HFF-Myc (cell line): ENCODE results near the gene FLRT1.
"Not testable (repeated sequence)": the region's sequence is repeated elsewhere in the genome, so short reads cannot be mapped to it uniquely, and the experiment has no call there.

Experiments
- DNase-seq: peaks from one replicate; pipeline ENCODE4 v3.0.0-alpha.2; 2011; ENCODE audit warnings: low read depth; ENCODE audit errors: extremely low read depth
- H3K4me3 ChIP-seq: replicated peaks from 2 replicates; pipeline ENCODE4 v1.5.1; 2011; ENCODE audit warnings: low read depth, mild to moderate bottlenecking, control low read depth, low read length
- TF ChIP-seq, protein P1 (sequence below): IDR thresholded peaks from 2 replicates; pipeline ENCODE4 v1.5.1; 2012; ENCODE audit warnings: mild to moderate bottlenecking, low read depth, low read length, control low read depth; ENCODE audit errors: missing control alignments

Gene FLRT1

DNA sequence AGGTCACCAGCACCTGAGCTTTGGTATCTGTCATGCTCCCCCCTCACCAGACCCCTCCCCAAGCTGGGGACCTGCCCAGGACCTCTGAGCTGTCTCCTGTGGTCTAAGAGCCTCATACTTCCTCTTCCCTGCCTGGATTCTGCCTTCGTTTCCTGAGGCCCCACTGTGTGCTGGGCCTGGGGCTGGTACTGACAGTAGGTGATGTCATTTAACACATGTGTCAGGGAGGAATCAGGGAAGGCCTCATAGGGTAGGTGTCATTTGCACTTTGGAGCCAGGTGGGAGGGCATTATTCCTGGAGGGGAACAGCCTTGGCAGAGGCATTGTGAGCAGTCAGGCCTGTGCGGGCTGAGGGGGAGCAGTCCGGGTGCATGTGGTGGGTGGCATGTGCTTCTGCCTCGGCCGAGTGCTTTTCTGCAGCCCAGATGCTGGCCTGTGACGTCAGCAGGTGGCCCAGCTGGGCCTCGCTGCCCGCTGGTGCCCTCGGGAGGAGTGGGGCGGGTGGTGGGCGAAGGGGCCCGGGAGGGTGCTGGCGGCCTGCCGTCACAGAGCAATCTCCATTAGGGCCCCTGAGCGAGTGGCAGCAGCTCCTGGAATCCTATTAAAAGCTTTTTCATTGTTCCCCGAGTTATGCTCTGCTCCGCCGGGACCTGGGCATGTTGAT, 9.1 kb downstream of the FLRT1 start:
- TF ChIP-seq, protein P1, sequence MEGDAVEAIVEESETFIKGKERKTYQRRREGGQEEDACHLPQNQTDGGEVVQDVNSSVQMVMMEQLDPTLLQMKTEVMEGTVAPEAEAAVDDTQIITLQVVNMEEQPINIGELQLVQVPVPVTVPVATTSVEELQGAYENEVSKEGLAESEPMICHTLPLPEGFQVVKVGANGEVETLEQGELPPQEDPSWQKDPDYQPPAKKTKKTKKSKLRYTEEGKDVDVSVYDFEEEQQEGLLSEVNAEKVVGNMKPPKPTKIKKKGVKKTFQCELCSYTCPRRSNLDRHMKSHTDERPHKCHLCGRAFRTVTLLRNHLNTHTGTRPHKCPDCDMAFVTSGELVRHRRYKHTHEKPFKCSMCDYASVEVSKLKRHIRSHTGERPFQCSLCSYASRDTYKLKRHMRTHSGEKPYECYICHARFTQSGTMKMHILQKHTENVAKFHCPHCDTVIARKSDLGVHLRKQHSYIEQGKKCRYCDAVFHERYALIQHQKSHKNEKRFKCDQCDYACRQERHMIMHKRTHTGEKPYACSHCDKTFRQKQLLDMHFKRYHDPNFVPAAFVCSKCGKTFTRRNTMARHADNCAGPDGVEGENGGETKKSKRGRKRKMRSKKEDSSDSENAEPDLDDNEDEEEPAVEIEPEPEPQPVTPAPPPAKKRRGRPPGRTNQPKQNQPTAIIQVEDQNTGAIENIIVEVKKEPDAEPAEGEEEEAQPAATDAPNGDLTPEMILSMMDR, result no peak

DNA sequence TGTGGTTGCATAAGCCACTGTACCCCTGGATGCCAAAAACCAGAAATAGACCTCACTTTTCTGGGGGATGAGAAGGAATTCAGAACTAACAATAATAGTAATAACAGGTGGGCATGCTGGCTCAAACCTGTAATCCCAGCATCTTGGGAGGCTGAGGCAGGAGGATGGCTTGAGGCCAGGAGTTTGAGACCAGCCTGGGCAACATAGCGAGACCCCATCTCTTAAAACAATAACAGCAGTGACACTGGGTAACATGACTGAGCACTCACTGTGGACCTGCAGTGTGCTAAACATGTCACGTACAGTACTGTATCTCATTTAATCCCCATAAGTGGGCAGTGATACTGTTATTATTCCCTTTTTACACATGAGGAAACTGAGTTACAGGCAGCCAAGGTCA, 10.0 kb downstream of the FLRT1 start:
- TF ChIP-seq, protein P1, result no peak
- no peak overlapping the region for H3K4me3 ChIP-seq
- no peak for DNase-seq

More for the DNA sequence above, 9.1 kb downstream of the FLRT1 start:
- DNase-seq, result no peak
- H3K4me3 ChIP-seq, result no peak overlapping the region

DNA sequence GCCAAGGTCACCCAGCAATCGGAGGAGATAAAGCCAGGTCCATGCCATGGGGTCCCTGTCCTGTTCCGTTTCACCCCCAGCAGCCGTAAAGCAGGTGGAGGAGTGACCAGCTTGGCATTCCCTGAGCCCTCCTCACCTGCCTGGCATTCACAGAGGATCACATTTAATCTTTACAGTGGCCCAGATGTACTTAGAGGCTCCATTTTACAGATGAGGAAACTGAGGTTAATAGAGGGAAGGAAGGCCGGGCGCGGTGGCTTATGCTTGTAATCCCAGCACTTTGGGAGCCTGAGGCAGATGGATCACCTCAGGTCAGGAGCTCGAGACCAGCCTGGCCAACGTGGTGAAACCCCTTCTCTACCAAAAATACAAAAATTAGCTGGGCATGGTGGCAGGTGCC, 11.6 kb downstream of the FLRT1 start:
- not testable (repeated sequence) for DNase-seq

DNA sequence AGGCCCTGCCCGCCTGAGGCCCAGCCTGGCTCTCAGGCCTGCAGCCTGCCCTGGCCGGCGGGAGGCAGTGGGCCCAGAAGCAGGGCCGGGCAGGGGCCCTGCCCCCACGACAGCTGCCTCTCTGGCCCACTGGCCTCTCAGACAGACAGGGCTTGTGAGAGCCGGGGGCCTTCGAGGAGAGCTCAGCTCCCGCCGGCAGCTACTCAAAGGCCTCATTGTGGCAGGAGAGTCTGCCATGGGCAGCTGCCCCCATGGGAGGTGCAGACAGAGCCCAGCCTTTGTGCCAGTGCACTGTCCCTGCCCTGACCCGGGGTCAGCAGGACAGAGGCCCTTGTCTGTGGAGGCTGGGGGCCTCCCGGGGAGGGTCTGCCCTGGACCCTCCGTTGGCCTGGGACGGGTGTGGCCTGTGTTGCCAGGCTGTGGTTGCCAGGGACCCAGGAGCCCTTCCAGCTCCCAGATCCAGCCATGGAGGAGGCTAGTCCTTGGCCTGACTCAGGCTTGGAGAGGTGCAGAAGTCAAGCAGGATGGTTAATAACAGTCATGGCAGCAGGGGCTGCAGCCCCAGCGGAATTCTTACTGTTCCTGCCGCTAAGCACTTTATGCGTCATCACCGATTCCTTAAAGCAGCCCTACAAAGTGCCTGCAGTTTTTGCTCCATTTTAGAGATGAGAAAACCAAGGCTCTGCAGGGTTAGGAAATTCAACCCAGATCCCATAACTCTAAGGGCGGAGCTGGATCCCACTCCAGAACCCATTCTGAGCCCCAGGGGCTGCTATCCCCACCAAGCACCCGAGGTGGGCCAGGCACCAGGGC, 12.5 kb downstream of the FLRT1 start:
- TF ChIP-seq, protein P1, result no peak
- H3K4me3 ChIP-seq, result no peak overlapping the region
- DNase-seq, result no peak

More for the DNA sequence above, 11.6 kb downstream of the FLRT1 start:
- H3K4me3 ChIP-seq, result not testable (repeated sequence)

DNA sequence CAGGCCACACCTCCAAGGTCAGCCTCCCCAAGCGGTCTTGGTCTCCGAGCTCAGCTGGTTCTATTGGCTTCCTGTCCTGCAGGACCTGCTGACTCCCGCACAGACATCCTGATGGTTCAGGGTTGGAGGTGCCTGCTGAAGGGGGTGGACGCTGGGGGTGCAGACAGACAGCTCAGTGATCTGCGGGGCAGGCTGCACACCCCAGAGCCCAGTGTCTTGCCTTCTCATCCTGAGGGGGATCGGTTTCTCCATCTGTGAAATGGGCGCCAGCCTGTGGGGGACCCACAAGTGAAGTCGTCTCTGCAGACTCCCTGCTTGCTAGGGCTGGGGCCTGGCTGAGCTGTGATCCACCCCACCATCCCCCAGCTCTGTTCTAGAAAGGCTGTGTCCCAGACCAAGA, 13.8 kb downstream of the FLRT1 start:
- TF ChIP-seq, protein P1, result no peak
- DNase-seq, result no peak
- H3K4me3 ChIP-seq, result no peak overlapping the region

DNA sequence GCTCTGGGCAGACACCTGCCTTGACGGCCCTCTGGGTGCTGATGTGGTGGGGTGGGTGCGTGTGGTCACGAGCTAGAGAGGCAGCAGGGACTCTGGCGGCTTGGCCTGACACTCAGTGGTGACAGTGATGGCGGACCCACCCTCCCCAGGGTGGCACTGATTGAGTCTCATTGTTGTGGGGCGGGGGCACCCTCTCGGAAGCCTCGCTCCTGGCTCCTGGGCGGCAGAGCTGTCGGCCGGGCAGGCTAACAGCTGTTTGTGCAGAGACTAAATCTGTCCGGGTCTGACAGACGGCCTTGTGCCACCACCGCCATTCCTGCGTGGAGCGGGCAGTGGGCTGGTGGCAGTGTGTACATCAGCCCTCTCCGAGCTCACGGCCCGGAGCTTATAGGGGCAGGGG, 15.6 kb downstream of the FLRT1 start:
- no peak for DNase-seq
- no peak overlapping the region for H3K4me3 ChIP-seq
- TF ChIP-seq, protein P1, result no peak

DNA sequence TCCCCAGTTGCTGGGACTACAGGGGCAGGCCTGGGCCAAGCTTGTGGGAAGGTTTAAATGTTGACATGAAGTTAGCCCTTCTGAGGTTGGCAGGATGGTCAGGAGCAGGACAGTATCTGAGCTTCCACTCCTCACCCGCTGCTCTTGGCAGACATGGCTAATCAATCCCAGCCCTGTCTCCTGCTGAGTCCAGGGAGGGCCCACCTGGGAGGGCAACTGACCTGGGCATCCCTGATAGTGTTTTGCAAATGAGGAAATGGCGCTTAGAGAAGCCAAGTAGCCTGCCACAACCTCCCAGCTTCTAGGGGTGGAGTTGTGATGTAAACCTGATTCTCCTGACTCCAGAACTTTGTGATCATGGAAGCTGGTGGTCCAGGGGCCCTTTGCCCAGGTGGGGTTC, 16.7 kb downstream of the FLRT1 start:
- no peak overlapping the region for H3K4me3 ChIP-seq
- DNase-seq, result no peak
- TF ChIP-seq, protein P1, result no peak
